ENCODE measurements around the gene SGCD.

DNA sequence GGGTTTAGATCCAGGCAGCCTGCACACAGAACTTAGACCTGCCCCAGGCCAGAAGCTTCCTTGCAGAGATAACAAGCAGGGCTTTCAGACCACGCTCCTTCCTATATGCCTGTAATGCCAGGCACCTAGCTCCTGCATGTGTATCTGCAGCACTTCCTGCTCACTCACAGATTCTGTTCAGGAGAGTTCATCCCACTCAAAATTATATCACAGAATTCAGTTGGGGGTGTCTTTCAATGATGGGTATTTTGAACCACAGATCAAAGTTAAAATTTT lies 105.8 kb downstream of the SGCD start:
- TF ChIP-seq POLR2AphosphoS5 (IDR thresholded peaks at IDR 0.05) = no peak
- TF ChIP-seq, protein P1, sequence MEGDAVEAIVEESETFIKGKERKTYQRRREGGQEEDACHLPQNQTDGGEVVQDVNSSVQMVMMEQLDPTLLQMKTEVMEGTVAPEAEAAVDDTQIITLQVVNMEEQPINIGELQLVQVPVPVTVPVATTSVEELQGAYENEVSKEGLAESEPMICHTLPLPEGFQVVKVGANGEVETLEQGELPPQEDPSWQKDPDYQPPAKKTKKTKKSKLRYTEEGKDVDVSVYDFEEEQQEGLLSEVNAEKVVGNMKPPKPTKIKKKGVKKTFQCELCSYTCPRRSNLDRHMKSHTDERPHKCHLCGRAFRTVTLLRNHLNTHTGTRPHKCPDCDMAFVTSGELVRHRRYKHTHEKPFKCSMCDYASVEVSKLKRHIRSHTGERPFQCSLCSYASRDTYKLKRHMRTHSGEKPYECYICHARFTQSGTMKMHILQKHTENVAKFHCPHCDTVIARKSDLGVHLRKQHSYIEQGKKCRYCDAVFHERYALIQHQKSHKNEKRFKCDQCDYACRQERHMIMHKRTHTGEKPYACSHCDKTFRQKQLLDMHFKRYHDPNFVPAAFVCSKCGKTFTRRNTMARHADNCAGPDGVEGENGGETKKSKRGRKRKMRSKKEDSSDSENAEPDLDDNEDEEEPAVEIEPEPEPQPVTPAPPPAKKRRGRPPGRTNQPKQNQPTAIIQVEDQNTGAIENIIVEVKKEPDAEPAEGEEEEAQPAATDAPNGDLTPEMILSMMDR (IDR thresholded peaks at IDR 0.05 in 8 of 11, conservative IDR thresholded peaks at IDR 0.05 in 3 of 11) = no peak

Measured in spleen (tissue), 7 donors.